D341Med (cell line): Measurements from ENCODE around the gene STOM.

Experiments
- DNase-seq: peaks from one replicate; pipeline ENCODE4 v3.0.0; 2012; ENCODE audit warnings: low spot score

The STOM gene

GRCh38 chr9:121371495-121372061 lies 1.5 kb upstream of the STOM start:
- no peak for DNase-seq

- DNase-seq, result no peak
Measured at GRCh38 chr9:121368745-121369144, 1.3 kb downstream of the STOM start.

GRCh38 chr9:121368138-121368522 lies 1.9 kb downstream of the STOM start:
- no peak for DNase-seq

- no peak for DNase-seq
Measured at GRCh38 chr9:121367306-121368137, 2.5 kb downstream of the STOM start.

- no peak for DNase-seq
Measured at GRCh38 chr9:121366611-121367192, 3.3 kb downstream of the STOM start.

- no peak for DNase-seq
Measured at GRCh38 chr9:121365564-121365963, 4.5 kb downstream of the STOM start.

- no peak for DNase-seq
Measured at GRCh38 chr9:121364886-121365285, 5.2 kb downstream of the STOM start.

GRCh38 chr9:121364077-121364476 lies 6.0 kb downstream of the STOM start:
- DNase-seq, result no peak

GRCh38 chr9:121363622-121363961 lies 6.5 kb downstream of the STOM start:
- no peak for DNase-seq

GRCh38 chr9:121362813-121363621 lies 7.0 kb downstream of the STOM start:
- no peak for DNase-seq

- DNase-seq, result no peak
Measured at GRCh38 chr9:121360601-121361374, 9.3 kb downstream of the STOM start.

- no peak for DNase-seq
Measured at GRCh38 chr9:121359351-121360294, 10.4 kb downstream of the STOM start.

- DNase-seq, result no peak
Measured at GRCh38 chr9:121358751-121359150, 11.3 kb downstream of the STOM start.

GRCh38 chr9:121357011-121357410 lies 13.0 kb downstream of the STOM start:
- no peak for DNase-seq

- no peak for DNase-seq
Measured at GRCh38 chr9:121354762-121355161, 15.3 kb downstream of the STOM start.

- DNase-seq, result no peak
Measured at GRCh38 chr9:121354141-121354540, 15.9 kb downstream of the STOM start.

GRCh38 chr9:121353241-121354061 lies 16.6 kb downstream of the STOM start:
- no peak for DNase-seq

GRCh38 chr9:121350993-121351561 lies 19.0 kb downstream of the STOM start:
- peak; percentile 61 for DNase-seq

- DNase-seq, result no peak
Measured at GRCh38 chr9:121350036-121350435, 20.0 kb downstream of the STOM start.

- DNase-seq, result no peak
Measured at GRCh38 chr9:121349009-121349408, 21.0 kb downstream of the STOM start.
